GM18907 (cell line): Measurements from ENCODE around the gene PDHX.
"Not testable (repeated sequence)": the region's sequence is repeated elsewhere in the genome, so short reads cannot be mapped to it uniquely, and the experiment has no call there.

Source experiments
- ATAC-seq: cut with Tn5 transposase; IDR thresholded peaks from one replicate; pipeline ENCODE4 v1.9.1; 2021; ENCODE audit warnings: mild to moderate bottlenecking, moderate library complexity; ENCODE audit not compliant: unreplicated experiment

The PDHX gene

GRCh38 chr11:35014346-35014745 lies 97.9 kb downstream of the PDHX start:
- no peak for ATAC-seq

GRCh38 chr11:35015621-35016387 lies 99.4 kb downstream of the PDHX start:
- ATAC-seq = no peak

DNA sequence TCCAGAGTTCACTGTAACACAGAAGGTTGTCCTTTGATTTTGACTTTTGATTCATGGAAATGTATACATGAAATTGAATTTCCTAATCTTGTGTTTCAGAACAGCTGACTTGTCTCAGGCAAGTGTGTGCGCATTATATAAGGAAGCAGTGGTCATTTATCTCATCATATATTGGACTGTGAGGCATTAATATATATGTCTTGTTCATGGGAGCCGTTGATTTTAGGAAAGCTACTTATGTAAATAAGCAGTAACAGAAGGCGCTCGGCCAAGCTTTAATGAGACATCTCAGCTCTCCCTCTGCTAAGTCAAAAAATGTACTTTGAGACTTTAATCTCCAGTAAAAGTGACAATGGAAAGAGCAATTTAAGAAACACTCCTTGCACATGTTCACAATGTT lies 100.5 kb downstream of the PDHX start:
- ATAC-seq = no peak

- ATAC-seq = no peak
Measured at GRCh38 chr11:35017528-35018342, 101.3 kb downstream of the PDHX start.

DNA sequence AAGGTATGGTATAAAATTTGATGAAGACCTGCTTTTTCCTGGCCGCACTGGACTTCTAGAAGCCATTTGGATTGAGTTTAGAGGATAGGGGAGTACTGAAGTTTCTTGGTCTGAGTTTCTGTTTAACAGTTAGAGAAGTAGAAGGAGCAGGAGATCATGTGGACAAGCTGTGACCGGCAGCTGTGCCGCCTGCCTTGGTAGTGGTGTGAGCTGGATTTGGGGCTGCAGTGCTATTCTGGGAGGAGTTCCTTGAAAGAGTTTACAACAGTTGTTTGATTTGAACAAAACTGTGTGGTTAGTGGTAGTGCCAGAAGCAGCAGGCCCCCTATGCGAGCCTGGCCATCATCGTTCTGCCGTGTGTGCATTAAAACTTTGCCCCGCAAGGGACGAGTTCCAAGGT lies 105.2 kb downstream of the PDHX start:
- no peak for ATAC-seq

GRCh38 chr11:35023940-35024339 lies 107.5 kb downstream of the PDHX start:
- ATAC-seq = not testable (repeated sequence)

DNA sequence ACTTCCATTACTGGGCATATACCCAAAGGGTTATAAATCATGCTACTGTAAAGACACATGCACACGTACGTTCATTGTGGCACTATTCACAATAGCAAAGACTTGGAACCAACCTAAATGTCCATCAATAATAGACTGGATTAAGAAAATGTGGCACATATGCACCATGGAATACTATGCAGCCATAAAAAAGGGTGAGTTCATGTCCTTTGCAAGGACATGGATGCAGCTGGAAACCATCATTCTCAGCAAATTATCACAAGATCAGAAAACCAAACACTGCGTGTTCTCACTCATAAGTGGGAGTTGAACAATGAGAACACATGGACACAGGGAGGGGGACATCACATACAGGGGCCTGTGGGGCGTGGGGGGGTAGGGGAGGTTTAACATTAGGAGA lies 111.6 kb downstream of the PDHX start:
- ATAC-seq = not testable (repeated sequence)

DNA sequence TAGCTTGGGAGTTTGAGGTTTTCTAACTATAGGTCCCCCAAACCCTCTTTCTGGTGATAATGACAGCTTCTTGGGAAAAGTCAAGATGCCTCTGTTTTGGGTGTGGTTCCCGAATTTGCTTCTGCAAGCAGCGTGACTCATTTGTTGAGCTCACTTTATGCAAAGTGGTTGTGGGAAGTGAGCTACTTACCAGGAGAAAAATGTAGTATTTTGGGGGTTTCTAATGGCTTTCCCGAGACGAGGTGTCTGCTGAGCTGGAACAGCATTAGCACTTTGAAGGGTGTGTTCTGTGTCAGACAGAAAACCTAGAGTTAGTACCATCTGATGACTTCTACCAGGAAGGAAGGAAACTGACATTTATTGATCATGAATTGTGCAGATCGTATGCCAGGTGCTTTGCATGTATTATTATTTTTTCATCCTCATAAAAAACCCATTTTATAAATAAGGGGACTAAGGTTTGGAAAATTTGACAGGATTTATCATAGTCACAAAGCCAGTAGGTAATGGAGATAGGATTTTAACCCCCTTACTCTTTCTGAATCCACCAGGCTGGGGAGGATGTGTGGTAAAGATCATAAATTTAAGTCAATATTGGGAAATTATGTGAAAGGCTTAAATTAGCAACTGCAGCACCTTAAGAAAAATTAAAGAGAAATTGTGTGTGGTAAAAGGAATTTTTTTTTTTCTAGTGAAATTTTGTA lies 113.7 kb downstream of the PDHX start:
- ATAC-seq = peak; percentile 81

GRCh38 chr11:35030716-35031213 lies 114.3 kb downstream of the PDHX start:
- ATAC-seq = no peak

GRCh38 chr11:35031346-35031745 lies 114.9 kb downstream of the PDHX start:
- ATAC-seq = no peak

- ATAC-seq = no peak
Measured at GRCh38 chr11:35031867-35032266, 115.4 kb downstream of the PDHX start.

DNA sequence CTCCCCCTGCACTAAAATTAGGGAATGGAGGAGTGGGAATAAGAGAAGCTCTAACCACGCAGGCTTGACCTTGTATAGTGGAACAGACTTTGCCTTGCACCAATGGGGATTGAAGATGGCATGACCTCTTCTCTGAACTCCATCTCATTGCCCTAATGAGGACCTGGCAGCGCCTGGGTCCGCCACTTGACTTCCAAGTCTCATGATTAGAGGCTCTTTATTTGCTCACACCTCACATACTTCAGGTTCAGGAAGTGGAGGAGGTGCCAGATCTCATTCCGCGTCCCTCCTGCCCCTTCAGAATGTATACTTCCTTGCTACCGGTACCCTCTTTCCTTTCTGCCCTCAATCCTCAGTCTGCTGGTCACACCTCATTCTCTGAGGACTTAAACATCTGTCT lies 116.6 kb downstream of the PDHX start:
- no peak for ATAC-seq

GRCh38 chr11:35034401-35034800 lies 118.0 kb downstream of the PDHX start:
- no peak for ATAC-seq

DNA sequence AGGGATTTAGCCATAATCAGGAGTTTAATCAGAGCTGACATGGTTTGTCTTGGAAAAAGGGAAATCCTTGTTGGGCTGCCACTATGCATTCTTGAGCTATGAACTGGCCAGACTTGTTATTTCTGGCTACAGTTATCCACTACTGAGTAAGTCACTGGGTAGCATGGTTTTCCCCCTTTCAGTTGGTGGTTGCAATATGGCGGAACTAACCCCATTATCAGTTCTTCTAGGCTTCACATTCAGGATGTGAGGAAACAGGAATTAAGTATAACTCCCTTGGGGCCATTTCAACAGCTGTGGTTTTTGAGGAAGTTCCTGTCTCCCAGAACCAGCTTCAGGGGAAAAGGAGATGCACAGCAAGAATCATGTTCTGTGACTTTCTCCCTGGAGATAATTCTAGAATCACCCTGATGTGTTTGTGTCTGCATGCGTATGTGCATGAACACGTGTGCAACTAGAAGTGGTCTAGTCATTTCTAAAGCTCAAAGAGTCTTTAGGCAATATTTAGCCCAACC lies 119.5 kb downstream of the PDHX start:
- ATAC-seq = peak; percentile 48

GRCh38 chr11:35036639-35037038 lies 120.2 kb downstream of the PDHX start:
- peak; percentile 37 for ATAC-seq

GRCh38 chr11:35038211-35038928 lies 122.0 kb downstream of the PDHX start:
- no peak for ATAC-seq

- ATAC-seq = no peak
Measured at GRCh38 chr11:35039076-35039475, 122.7 kb downstream of the PDHX start.

GRCh38 chr11:35040221-35040942 lies 124.0 kb downstream of the PDHX start:
- ATAC-seq = peak; percentile 77

DNA sequence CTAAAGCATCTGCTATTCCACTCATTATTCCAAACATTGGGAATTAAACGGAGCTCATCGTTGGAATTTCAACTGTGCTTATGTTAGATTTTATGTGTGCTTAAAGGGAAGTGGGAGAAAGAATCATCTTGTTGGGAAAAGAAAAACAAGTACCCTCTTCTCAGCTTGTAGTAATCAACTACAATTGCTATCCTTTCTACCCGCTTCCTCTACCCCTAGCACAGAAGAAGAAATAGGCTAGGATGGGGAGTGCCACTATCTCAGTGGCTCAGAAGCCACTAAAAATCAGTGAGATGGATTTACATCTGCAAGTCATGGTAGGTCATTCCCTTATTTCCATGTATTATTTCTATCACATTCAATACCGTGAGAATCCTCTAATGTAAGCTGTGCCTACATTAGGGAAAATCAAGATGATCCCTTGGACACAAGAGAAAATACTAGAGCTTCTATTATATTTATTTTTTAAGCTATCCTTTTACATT lies 124.7 kb downstream of the PDHX start:
- no peak for ATAC-seq

DNA sequence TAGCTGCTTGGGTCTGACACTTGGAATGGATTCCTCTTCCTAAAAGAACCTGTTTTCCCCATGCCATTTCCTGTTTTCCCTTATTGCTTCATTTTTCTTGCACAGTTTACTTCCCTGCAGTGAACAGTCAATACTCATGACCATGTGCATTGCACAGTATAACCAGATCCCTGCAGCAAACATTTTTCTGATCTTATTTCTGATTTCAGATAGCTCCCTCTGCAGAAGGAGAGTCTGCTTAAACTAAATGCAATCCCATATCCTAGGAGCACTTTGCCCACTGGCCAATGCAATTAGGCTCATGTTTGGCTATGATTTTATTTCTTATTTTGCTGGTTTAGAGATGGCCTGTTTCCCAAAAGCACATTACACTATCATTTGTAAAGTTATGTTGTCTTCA lies 125.8 kb downstream of the PDHX start:
- no peak for ATAC-seq
